PC-9 (cell line): ENCODE measurements around the gene RBBP9. TPM values are rescaled to one million over a fixed set of nuclear protein-coding genes. Genes with fewer than 3 reads are reported as not detected.

Source experiments
- BruUV-seq: library from RNA; stranded (reverse); fragments of 400-500 nt; replicated peaks from 2 replicates; lab custom pipeline; 2021; lab: Mats Ljungman, UMichigan
- CTCF ChIA-PET: fragments of 300-600 bp; sonication (Branson Sonifier 250); formaldehyde crosslinking; loops from one replicate; lab custom pipeline; 2022; ENCODE audit warnings: antibody characterized with exemption; lab: Charles Lee
- POLR2A ChIA-PET: fragments of 300-600 bp; sonication (Branson Sonifier 250); formaldehyde crosslinking; loops from one replicate; lab custom pipeline; 2022; ENCODE audit warnings: antibody characterized with exemption; ENCODE audit not compliant: unreplicated experiment; lab: Charles Lee
- DNase-seq, 2 experiments: peaks; one replicate each; pipeline versions ENCODE4 v3.0.0 to v3.0.0-alpha.2; 2015 to 2022; ENCODE audit warnings: mixed read lengths in 1 of 2
- H2AFZ ChIP-seq: fragments of 200-600 bp; sonication (generic); 2 replicates; pipeline ENCODE4 v1.8.1; 2017; ENCODE audit warnings: antibody characterized with exemption
- H3F3A ChIP-seq: fragments of 200-600 bp; sonication (generic); 2 replicates; pipeline ENCODE4 v1.8.1; 2017; ENCODE audit warnings: antibody characterized with exemption, mild to moderate bottlenecking, low read depth; ENCODE audit not compliant: insufficient read depth
- H3K27ac ChIP-seq: fragments of 200-600 bp; sonication (generic); 2 replicates; pipeline ENCODE4 v1.6.1; 2016; ENCODE audit warnings: mixed run types
- H3K27me3 ChIP-seq: fragments of 200-600 bp; sonication (generic); 2 replicates; pipeline ENCODE4 v1.6.1; 2016; ENCODE audit warnings: low read depth, mixed run types; ENCODE audit not compliant: insufficient read depth
- H3K36me3 ChIP-seq: fragments of 200-600 bp; sonication (generic); 2 replicates; pipeline ENCODE4 v1.6.1; 2016; ENCODE audit warnings: low read depth, mixed run types
- H3K4me1 ChIP-seq: fragments of 200-600 bp; sonication (generic); replicated peaks from 2 replicates; pipeline ENCODE4 v1.6.1; 2016; ENCODE audit warnings: mixed run types; ENCODE audit not compliant: insufficient read depth
- H3K4me2 ChIP-seq: fragments of 200-600 bp; sonication (generic); 2 replicates; pipeline ENCODE4 v1.6.1; 2017; ENCODE audit warnings: mixed run types
- H3K4me3 ChIP-seq: fragments of 200-600 bp; sonication (generic); 2 replicates; pipeline ENCODE4 v1.6.1; 2016; ENCODE audit warnings: mixed run types
- H3K79me2 ChIP-seq: fragments of 200-600 bp; sonication (generic); 2 replicates; pipeline ENCODE4 v1.6.1; 2017; ENCODE audit warnings: low read depth, mixed run types
- H3K9me2 ChIP-seq: fragments of 200-600 bp; sonication (generic); 2 replicates; pipeline ENCODE4 v1.8.1; 2017; ENCODE audit warnings: mild to moderate bottlenecking; ENCODE audit not compliant: insufficient read depth
- H3K9me3 ChIP-seq: fragments of 200-600 bp; sonication (generic); 2 replicates; pipeline ENCODE4 v1.8.1; 2016; ENCODE audit warnings: low read depth; ENCODE audit not compliant: insufficient read depth
- H4K20me1 ChIP-seq: fragments of 200-600 bp; sonication (generic); 2 replicates; pipeline ENCODE4 v1.8.1; 2017; ENCODE audit not compliant: insufficient read depth
- EZH2 ChIP-seq: fragments of 200-600 bp; sonication (generic); IDR thresholded peaks from 2 replicates; pipeline ENCODE4 v1.8.0; 2017; ENCODE audit warnings: antibody characterized with exemption, low read depth
- intact Hi-C: fragments of 100-400 bp; cut with micrococcal nuclease; formaldehyde crosslinking; loops from one replicate; pipeline ENCODE4 v1.10.0; 2022; ENCODE audit not compliant: unreplicated experiment
- total RNA-seq: library from RNA; stranded (reverse); gene quantifications from 2 replicates; pipeline ENCODE4 v1.2.3, GENCODE V29; 2021
- TF ChIP-seq, protein P1 (sequence below): fragments of 200-600 bp; sonication (generic); conservative IDR thresholded peaks from 2 replicates; pipeline ENCODE4 v1.6.1; 2017; ENCODE audit warnings: mixed run types, antibody characterized with exemption, mild to moderate bottlenecking, moderate library complexity

RBBP9 gene
- total RNA-seq, 1 experiment from 2014 or later, result 29.5 TPM

DNA sequence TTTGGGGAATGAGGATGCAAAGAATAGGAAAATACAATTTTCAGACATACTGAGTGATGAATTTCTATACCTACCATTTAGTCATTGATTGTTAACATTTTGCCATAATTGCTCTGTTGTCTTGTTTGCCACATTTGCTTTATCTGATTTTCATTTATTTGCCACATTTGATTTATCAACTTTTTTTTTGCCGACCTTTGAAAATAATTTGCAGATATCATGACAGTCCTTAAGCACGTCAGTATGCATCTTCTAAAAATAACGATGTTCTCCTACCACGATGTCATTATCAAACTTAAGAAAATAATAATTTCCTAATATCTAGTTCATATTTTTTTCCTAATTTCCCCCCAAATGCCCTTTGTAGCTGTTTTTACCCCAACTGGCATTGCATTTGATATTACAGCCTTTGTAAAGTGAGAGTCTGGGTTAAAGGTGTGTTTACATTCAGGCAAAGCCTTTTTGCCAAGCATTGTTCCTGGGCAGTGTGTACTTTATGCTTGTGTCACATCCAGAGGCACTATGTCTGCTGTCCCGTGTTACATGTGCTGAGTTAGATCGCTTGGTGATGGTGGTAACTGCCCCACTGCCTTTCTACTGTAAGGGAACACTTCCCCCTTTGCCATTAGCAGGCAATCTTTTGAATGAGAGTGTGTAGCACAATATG, 37.1 kb upstream of the RBBP9 start:
- peaks cover 35% of the 10 kb centered on the region for H3K36me3 ChIP-seq
- no peak overlapping the region for H3K27ac ChIP-seq
- ChIA-PET CTCF (no interaction called here), POLR2A (no interaction called here)
- H3K4me3 ChIP-seq, result no peak overlapping the region
- H3K4me1 ChIP-seq, result no peaks in the 10 kb centered on the region
- H3F3A ChIP-seq, result no peaks in the 10 kb centered on the region
- DNase-seq, result no peak
- H3K9me2 ChIP-seq, result no peaks in the 10 kb centered on the region
- no peaks in the 10 kb centered on the region for H3K27me3 ChIP-seq
- no peak overlapping the region for H2AFZ ChIP-seq
- no TSS peak for BruUV-seq
- no peaks in the 10 kb centered on the region for H4K20me1 ChIP-seq
- no peak overlapping the region for H3K4me2 ChIP-seq
- H3K9me3 ChIP-seq, result no peaks in the 10 kb centered on the region
- intact Hi-C loops, result no loop called here
- H3K79me2 ChIP-seq, result no peaks in the 10 kb centered on the region
- TF ChIP-seq, protein P1, sequence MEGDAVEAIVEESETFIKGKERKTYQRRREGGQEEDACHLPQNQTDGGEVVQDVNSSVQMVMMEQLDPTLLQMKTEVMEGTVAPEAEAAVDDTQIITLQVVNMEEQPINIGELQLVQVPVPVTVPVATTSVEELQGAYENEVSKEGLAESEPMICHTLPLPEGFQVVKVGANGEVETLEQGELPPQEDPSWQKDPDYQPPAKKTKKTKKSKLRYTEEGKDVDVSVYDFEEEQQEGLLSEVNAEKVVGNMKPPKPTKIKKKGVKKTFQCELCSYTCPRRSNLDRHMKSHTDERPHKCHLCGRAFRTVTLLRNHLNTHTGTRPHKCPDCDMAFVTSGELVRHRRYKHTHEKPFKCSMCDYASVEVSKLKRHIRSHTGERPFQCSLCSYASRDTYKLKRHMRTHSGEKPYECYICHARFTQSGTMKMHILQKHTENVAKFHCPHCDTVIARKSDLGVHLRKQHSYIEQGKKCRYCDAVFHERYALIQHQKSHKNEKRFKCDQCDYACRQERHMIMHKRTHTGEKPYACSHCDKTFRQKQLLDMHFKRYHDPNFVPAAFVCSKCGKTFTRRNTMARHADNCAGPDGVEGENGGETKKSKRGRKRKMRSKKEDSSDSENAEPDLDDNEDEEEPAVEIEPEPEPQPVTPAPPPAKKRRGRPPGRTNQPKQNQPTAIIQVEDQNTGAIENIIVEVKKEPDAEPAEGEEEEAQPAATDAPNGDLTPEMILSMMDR, result no peak
- no peak for TF ChIP-seq EZH2

DNA sequence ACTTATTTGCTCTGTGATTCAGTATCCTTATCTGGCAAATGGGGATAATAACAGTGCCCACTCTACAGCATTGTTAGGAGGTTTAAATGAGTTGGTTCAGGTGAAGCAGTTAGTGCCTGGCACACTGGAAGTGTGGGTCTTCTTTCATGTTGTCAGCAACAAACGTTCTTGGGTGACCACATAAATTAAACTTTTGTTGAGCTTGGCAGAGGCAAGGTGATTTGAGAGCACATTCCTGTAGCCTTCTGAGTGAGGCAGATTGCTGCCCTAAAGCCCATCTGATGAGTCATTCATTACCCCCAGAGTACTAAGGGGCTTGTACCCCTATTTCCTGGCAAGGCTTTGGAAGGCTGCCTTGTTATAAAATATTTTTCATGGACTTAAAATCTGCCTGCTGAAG, 36.5 kb upstream of the RBBP9 start:
- Histone ChIP-seq H3K27ac (no peak overlapping the region), H3K79me2 (no peaks in the 10 kb centered on the region), H2AFZ (no peak overlapping the region), H3K9me2 (no peaks in the 10 kb centered on the region), H3K4me2 (no peak overlapping the region), H4K20me1 (no peaks in the 10 kb centered on the region), H3K9me3 (no peaks in the 10 kb centered on the region), H3K27me3 (no peaks in the 10 kb centered on the region), H3F3A (no peaks in the 10 kb centered on the region), H3K4me1 (no peaks in the 10 kb centered on the region), H3K4me3 (no peak overlapping the region), H3K36me3 (peaks cover 35% of the 10 kb centered on the region)
- no peak for TF ChIP-seq EZH2
- TF ChIP-seq, protein P1, result no peak
- intact Hi-C loops, result no loop called here
- ChIA-PET POLR2A (no interaction called here), CTCF (no interaction called here)
- BruUV-seq, result no TSS peak
- DNase-seq, result no peak

DNA sequence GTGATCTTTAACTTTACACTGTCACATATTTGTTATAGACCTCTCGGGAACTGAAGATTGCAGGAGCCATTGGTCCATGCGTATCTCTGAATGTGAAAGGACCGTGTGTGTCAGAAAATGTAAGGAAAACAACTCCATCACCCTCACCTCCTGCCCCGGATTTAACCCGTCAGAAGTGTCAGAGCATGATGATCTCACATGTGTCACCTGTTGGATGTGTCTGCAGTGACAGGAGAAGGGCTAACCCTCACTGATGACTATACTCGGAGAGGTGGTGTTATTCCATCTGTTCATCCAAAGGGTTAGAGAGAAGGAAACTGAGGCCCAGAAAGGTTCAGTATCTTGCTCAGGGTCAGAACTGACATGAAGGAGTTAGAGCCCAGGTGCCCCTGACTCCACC, 35.6 kb upstream of the RBBP9 start:
- Histone ChIP-seq H3K4me3 (no peak overlapping the region), H3K79me2 (no peaks in the 10 kb centered on the region), H3F3A (no peaks in the 10 kb centered on the region), H2AFZ (no peak overlapping the region), H3K36me3 (peaks cover 37% of the 10 kb centered on the region), H3K27me3 (no peaks in the 10 kb centered on the region), H3K9me2 (no peaks in the 10 kb centered on the region), H3K9me3 (no peaks in the 10 kb centered on the region), H4K20me1 (no peaks in the 10 kb centered on the region), H3K27ac (no peak overlapping the region), H3K4me2 (no peak overlapping the region), H3K4me1 (no peaks in the 10 kb centered on the region)
- DNase-seq, result no peak
- ChIA-PET CTCF (no interaction called here), POLR2A (no interaction called here)
- no peak for TF ChIP-seq EZH2
- TF ChIP-seq, protein P1, result no peak
- intact Hi-C loops, result no loop called here
- no TSS peak for BruUV-seq
